ENCODE measurements around the gene STK39.
"Not testable (repeated sequence)": the region's sequence is repeated elsewhere in the genome, so short reads cannot be mapped to it uniquely, and the experiment has no call there.

Gene STK39

DNA sequence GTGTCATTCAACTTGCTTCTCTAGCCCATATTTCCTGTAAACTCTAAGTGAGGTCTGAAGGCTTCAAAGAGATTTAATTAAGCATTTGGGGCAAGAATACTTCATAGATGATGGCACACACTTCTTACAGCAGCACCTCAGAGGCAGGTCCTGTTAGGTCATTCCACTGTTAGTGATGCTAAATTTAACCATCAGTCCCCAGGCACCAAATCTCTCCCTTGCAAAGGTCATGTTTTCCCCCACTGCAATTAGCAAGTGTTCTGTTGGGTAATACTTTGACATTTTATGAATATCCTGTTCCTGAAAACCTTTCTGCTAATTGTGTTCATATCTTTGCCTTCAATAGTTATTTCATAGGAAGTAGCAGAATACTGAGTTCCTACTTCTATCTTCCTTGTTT, 117.0 kb downstream of the STK39 start:
- no peak for DNase-seq

- DNase-seq: no peak
Observed at GRCh38 chr2:168127371-168127770, 120.0 kb downstream of the STK39 start.

- not testable (repeated sequence) for DNase-seq
Observed at GRCh38 chr2:168122210-168122609, 125.2 kb downstream of the STK39 start.

DNA sequence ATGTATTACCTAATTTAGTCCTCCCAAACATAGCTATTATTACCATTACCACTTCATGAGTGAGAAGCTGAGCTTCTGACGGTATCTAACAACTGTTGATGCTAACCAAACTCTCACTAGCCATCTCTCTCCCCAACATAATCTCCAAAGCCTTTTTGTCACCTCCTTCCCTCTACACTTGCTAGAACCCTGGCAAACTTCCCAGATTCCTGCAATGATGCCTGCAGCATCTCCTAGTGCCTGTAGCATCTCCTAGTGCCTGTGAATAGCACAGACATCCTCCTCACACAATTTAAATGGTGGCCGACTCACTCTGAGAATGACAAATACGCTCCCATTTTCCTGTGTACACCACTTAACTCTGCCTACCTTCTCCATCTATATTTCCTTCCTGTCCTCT, 126.7 kb downstream of the STK39 start:
- DNase-seq: no peak

DNA sequence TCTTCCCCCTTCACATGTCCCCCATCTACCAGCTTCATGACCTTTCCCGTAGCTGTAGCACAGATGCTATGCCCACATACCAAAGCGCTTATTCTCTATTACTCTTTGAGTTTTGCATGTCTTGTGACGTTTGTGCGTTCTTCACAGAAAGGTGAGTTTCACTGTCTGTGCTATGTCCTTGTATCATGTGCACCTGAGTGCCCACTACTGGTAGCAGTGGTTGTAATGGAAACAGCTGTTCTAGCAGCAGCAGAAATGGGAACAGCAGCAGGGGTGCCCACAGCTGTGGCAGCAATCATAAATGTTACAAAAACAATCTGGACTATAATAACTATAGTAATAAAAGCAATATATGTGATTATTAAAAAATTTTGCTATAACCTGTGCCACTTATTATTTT, 127.1 kb downstream of the STK39 start:
- DNase-seq: no peak

DNA sequence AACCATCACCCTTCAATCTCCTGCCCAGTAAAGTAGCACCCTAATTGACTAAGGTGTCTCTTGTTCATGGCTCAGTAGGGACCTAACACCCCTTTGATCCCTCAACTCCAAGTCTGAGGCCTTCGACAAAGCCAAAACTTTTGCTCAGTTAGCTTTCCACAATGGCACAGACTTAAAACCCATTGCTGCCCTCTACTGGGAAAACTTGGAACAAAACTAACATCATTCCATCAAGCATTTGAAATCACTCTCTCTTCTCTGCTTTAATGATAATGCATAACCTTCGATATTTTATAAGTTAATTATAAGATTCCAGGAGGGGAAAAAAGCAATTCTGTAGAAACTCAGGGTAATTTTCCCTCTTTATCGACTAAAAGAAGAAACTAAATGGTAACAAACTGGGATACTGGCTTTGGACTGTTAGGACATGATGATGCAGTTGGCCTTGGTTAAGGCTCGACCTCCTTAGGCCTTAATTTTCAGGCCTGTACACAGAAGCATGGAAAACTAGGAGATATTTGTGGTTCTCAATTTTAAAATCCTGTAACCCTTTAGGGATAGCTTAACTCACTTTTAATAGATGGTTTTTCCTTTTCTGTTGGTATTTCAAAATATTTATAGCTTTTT, 127.8 kb downstream of the STK39 start:
- DNase-seq: peak; percentile 78

GRCh38 chr2:168118733-168119514, 128.5 kb downstream of the STK39 start:
- DNase-seq: peak; percentile 85

GRCh38 chr2:168116448-168116847, 130.9 kb downstream of the STK39 start:
- DNase-seq: no peak

GRCh38 chr2:168114619-168115018, 132.8 kb downstream of the STK39 start:
- no peak for DNase-seq

DNA sequence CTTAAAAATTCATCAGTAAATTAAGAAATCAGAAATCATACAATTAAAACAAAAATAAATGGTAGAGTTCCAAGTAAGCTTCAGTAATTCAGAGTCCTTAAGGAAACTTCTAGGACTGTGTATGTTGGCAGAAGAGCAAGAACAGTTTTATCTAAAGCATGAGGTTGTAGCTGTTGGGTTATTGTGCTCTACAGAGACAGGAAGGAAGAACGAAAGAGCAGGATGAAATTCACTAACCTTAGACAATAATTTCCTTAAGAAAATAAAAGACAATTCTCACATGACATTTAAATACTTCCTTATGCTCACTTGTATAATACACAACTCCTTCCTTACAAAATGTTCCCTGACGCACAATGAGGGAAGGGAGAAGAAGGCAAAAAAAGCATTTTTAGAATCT, 133.4 kb downstream of the STK39 start:
- no peak for DNase-seq

- DNase-seq: no peak
Observed at GRCh38 chr2:168107322-168107721, 140.1 kb downstream of the STK39 start.

- no peak for DNase-seq
Observed at GRCh38 chr2:168105127-168105683, 142.2 kb downstream of the STK39 start.

DNA sequence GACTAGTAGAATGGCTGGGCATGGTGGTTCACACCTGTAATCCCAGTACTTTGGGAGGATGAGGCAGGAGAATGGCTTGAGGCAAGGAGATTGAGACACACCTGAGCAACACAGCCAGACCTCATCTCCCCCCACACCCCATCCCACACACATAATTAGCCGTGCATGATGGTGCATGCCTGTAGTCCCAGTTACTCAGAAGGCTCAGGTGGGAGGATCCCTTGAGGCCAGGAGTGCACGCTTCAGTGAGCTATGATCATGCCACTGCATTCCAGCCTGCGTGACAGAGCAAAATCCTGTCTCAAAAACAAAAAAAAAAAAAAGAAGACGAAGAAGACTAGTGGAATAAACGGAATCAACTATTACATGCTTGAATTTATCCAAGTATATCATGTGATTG, 150.0 kb downstream of the STK39 start:
- DNase-seq: no peak

DNA sequence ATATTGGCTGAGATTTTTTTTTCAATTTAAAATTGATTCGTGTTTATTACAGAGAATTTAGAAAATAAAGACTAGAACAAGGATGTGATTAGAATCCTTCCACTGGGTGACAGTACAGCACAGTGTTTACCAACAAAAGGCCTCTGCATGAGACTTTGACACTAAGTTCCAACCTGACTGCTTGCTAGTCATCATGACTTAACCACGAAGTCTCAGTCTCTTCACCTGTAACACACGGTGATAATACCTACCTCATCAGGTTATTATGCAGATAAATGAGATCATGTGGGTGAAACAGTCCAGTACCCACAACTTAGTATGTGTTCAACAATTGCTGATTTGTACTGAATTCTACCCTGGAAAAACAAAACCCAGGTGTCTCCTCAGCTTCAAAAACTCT, 151.2 kb downstream of the STK39 start:
- no peak for DNase-seq

DNA sequence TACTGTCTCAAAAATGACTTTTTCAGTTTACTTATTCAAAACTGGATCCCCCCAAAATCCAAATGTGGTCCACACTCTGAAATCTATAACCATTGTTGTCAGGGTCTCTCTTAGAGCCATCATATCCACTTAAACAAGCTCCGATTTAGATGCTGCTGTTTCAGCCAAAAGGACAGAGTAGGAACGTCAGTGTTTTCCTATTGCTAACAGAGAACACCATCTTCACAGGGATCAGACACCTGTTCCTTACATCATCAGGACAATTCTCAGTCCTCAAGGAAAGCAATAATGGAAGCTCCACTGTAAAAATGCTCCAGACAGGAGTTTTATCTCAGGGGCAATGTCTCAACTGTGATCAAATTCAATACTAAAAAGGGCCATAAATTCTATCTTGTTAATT, 155.4 kb downstream of the STK39 start:
- DNase-seq: no peak

- no peak for DNase-seq
Observed at GRCh38 chr2:168090366-168091135, 156.8 kb downstream of the STK39 start.

- DNase-seq: no peak
Observed at GRCh38 chr2:168089200-168089599, 158.2 kb downstream of the STK39 start.

DNA sequence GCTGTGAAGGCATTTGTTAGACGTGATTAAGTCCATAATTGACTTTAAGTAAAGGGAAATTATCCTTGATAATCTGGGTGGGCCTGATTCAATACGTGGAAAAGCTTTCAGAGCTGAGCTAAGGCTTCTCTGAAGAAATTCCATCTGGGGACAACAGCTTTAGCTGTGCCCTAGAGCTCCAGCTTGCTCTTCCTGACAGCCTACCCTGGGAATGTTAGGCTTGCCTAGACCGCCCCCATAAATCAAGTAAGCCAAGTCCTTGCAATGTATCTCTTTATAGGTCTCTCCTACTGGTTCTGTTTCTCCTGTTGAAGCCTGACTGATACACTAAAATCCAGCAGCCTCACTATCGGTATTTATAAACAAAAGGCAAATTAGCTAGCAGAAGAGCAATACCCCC, 160.0 kb downstream of the STK39 start:
- no peak for DNase-seq

GRCh38 chr2:168086851-168087250, 160.5 kb downstream of the STK39 start:
- DNase-seq: no peak

DNA sequence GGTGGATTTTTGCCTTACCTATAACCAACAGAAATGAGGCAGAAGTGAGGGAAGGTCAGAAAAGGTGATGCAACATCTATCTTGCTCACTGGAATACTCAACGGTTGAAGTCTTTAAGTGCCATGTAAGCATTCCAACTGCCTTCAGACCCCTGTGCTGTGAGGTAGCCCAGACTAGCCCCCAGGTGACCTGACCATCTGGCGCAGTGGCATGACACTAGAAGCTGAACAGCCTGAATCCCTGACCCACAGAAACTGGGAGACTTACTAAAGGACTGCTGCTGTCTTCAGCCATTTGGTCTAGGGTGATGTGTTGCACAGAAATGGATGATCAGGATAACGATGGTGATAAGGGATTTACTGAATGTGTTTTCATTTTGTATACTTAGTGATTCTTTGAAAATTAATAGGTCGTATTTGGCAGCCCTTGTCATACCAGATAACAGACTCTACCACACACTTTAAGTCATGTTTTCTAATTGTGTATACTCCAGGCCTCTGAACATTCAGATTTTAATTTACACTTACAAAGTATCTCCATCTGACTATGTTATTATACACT, 161.5 kb downstream of the STK39 start:
- DNase-seq: no peak

GRCh38 chr2:168084288-168084687, 163.1 kb downstream of the STK39 start:
- DNase-seq: no peak

GRCh38 chr2:168081452-168081851, 165.9 kb downstream of the STK39 start:
- DNase-seq: not testable (repeated sequence)

- no peak for DNase-seq
Observed at GRCh38 chr2:168079236-168079635, 168.2 kb downstream of the STK39 start.

All from OCI-M1 (cell line).